ENCODE results near the gene TBC1D8.
"Not testable (repeated sequence)": the region's sequence is repeated elsewhere in the genome, so short reads cannot be mapped to it uniquely, and the experiment has no call there.

The TBC1D8 gene

DNA sequence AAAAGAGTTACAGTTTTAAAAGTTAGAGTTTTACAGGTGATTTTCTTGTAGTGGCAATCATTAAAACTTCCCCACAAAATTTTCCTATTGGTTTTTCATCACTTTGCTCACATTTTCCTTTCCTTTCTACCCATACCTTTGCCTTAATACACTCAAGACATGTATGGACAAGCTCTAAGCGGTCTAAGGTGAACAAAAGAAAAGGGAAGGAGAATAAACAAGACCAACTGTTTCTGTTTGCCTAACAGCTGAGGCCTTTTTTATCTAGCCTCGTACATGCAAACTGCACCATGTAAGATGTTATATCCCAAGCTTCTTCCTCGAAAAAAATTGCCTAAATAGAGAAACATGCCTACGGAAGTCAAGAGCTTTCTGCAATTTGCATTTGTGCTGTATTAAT is 33.9 kb upstream of the TBC1D8 start:
- no peaks in the 10 kb centered on the region for H3K27me3 ChIP-seq (ENCODE audit: control insufficient read depth, insufficient read depth, low read length)
- no peaks in the 10 kb centered on the region for H3K4me1 ChIP-seq (ENCODE audit: control insufficient read depth, insufficient read depth, low read length)
- H3K4me3 ChIP-seq (ENCODE audit: low read length) = no peak overlapping the region
- H3K27ac ChIP-seq (ENCODE audit: low read depth, low read length) = no peak overlapping the region
- no peaks in the 10 kb centered on the region for H3K36me3 ChIP-seq (ENCODE audit: control insufficient read depth, insufficient read depth, low read length)
- no peak overlapping the region for H3K9ac ChIP-seq (ENCODE audit: low read length)

DNA sequence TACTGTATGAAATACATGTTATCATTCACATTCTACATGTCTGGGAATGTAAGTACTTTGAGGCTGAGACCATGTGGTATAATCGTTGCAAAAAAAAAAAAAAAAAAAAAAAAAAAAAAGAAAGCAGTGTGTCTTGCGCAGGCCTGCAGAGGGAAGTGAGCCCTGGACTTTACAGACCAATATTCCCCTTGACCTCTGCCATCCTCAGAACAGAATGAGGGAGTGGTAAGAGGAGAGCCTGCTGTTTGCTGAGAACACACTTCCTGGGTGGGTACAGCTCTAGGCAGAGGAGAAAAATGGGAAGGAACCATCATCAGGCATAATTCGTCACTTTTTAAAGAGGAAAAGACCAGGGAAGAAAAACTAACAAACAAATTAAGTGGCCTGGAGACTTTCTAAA is 28.8 kb upstream of the TBC1D8 start:
- Histone ChIP-seq H3K27ac (ENCODE audit: low read depth, low read length) (no peak overlapping the region), H3K4me3 (ENCODE audit: low read length) (no peak overlapping the region), H3K27me3 (ENCODE audit: control insufficient read depth, insufficient read depth, low read length) (no peaks in the 10 kb centered on the region), H3K36me3 (ENCODE audit: control insufficient read depth, insufficient read depth, low read length) (no peaks in the 10 kb centered on the region), H3K9ac (ENCODE audit: low read length) (no peak overlapping the region), H3K4me1 (ENCODE audit: control insufficient read depth, insufficient read depth, low read length) (no peaks in the 10 kb centered on the region)

DNA sequence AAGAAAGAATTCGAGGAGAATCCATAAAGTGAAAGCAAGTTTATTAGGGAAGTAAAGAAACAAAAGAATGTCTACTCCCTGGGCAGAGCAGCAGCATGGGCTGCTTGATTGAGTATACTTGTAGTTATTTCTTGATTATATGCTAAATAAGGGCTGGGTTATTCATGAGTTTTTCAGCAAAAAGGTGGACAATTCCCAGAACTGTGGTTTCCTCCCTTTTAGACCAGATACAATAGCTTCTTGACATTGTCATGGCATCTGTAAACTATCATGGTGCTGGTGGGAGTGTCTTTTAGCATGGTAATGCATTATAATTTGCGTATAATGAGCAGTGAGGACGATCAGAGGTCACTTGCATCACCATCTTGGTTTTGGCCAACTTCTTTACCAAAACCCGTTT is 25.6 kb upstream of the TBC1D8 start:
- Histone ChIP-seq H3K27ac (ENCODE audit: low read depth, low read length) (no peak overlapping the region), H3K4me3 (ENCODE audit: low read length) (no peak overlapping the region), H3K36me3 (ENCODE audit: control insufficient read depth, insufficient read depth, low read length) (no peaks in the 10 kb centered on the region), H3K4me1 (ENCODE audit: control insufficient read depth, insufficient read depth, low read length) (no peaks in the 10 kb centered on the region), H3K9ac (ENCODE audit: low read length) (no peak overlapping the region), H3K27me3 (ENCODE audit: control insufficient read depth, insufficient read depth, low read length) (no peaks in the 10 kb centered on the region)

DNA sequence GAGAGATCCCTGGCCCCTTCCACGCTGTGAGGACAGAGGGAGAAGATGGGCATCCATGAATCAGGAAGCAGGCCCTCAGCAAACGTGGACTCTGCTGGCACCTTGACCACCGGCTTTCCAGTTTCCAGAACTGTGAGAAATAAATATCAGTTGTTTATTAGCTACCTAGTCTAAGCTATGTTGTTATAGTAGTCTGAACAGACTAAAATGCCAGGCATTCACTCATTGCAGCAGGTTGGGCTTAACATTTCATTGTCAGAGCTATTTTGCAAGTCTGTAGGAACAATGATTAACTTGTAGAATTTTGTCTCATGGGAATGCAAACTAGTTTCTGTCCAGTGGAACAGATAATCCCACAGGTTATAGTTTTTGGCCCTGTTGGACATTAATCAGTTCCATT is 24.8 kb upstream of the TBC1D8 start:
- Histone ChIP-seq H3K4me3 (ENCODE audit: low read length) (no peak overlapping the region), H3K27ac (ENCODE audit: low read depth, low read length) (no peak overlapping the region), H3K27me3 (ENCODE audit: control insufficient read depth, insufficient read depth, low read length) (no peaks in the 10 kb centered on the region), H3K36me3 (ENCODE audit: control insufficient read depth, insufficient read depth, low read length) (no peaks in the 10 kb centered on the region), H3K4me1 (ENCODE audit: control insufficient read depth, insufficient read depth, low read length) (no peaks in the 10 kb centered on the region), H3K9ac (ENCODE audit: low read length) (no peak overlapping the region)

DNA sequence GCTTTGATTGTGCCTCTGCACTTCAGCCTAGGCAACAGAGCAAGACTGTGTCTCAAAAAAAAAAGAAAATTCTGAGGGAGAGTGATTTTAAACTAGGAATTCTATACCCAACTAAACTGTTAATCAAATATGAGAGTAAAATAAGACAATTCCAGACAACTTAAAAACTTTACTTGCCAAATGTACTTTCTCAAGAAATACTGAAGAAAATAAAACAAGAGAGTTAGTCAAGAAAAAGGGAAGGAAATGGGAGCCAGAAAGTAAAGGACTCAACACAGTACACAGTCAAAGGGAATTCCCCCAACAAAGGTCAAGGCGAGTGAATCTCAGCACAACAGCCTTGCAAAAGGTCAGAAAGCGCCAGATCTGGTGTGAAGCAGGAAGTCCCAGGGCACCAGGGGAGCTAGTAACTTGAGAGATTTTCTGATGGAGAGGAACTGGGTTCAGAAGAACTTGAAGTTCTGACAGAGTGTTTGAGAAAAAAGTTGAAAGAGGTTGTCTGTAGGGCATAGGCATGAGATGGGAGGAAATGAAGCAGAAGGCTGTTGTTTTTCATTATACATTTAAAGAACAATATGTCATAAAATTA is 22.6 kb upstream of the TBC1D8 start:
- no peaks in the 10 kb centered on the region for H3K36me3 ChIP-seq (ENCODE audit: control insufficient read depth, insufficient read depth, low read length)
- no peaks in the 10 kb centered on the region for H3K4me1 ChIP-seq (ENCODE audit: control insufficient read depth, insufficient read depth, low read length)
- no peak overlapping the region for H3K9ac ChIP-seq (ENCODE audit: low read length)
- H3K27ac ChIP-seq (ENCODE audit: low read depth, low read length) = no peak overlapping the region
- no peaks in the 10 kb centered on the region for H3K27me3 ChIP-seq (ENCODE audit: control insufficient read depth, insufficient read depth, low read length)
- H3K4me3 ChIP-seq (ENCODE audit: low read length) = no peak overlapping the region

DNA sequence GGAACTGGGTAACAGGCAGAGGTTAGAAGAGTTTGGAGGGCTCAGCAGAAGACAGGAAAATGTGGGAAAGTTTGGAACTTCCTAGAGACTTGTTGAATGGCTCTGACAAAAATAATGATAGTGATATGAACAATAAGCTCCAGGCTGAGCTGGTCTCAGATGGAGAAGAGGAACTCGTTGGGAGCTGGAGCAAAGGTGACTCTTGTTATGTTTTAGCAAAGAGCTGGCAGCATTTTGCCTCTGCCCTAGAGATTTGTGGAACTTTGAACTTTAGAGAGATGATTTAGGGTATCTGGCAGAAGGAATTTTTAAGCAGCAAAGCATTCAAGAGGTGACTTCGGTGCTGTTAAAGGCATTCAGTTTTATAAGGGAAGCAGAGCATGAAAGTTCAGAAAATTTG is 18.6 kb upstream of the TBC1D8 start:
- not testable (repeated sequence) for H3K9ac ChIP-seq (ENCODE audit: low read length); H3K4me3 ChIP-seq (ENCODE audit: low read length); H3K27me3 ChIP-seq (ENCODE audit: control insufficient read depth, insufficient read depth, low read length); H3K27ac ChIP-seq (ENCODE audit: low read depth, low read length); H3K4me1 ChIP-seq (ENCODE audit: control insufficient read depth, insufficient read depth, low read length); H3K36me3 ChIP-seq (ENCODE audit: control insufficient read depth, insufficient read depth, low read length)

DNA sequence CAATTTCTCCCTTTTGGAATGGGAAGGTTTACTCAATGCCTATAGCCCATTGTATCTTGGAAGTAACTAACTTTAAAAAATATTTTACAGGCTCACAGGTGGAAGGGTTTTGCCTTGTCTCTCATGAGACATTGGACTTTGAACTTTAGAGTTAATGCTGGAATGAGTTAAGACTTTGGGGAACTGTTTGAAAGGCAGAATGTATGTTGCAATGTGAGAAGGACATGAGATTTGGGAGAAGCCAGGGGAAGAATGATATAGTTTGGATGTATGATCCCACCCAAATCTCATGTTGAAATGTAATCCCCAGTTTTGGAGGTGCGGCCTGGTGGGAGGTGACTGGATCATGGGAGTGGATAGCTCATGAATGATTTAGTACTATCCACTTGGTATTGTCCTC is 17.5 kb upstream of the TBC1D8 start:
- Histone ChIP-seq H3K27ac (ENCODE audit: low read depth, low read length) (no peak overlapping the region), H3K27me3 (ENCODE audit: control insufficient read depth, insufficient read depth, low read length) (no peaks in the 10 kb centered on the region), H3K4me1 (ENCODE audit: control insufficient read depth, insufficient read depth, low read length) (no peaks in the 10 kb centered on the region), H3K36me3 (ENCODE audit: control insufficient read depth, insufficient read depth, low read length) (no peaks in the 10 kb centered on the region), H3K9ac (ENCODE audit: low read length) (no peak overlapping the region), H3K4me3 (ENCODE audit: low read length) (no peak overlapping the region)

DNA sequence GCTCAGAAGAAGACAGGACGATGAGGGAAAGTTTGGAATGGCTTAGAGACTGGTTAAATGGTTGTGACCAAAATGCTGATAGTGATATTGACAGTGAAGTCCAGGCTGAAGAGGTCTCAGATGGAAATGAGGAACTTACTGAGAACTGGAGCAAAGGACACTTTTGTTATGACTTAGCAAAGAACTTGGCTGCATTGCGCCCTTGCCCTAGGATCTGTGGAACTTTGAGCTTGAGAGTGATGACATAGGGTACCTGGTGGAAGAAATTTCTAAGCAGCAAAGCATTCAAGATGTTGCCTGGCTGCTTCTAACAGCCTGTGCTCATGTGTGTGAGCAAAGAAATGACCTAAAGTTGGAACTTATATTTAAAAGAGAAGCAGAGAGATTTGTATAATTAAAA is 16.4 kb upstream of the TBC1D8 start:
- not testable (repeated sequence) for H3K4me1 ChIP-seq (ENCODE audit: control insufficient read depth, insufficient read depth, low read length); H3K9ac ChIP-seq (ENCODE audit: low read length); H3K36me3 ChIP-seq (ENCODE audit: control insufficient read depth, insufficient read depth, low read length); H3K27me3 ChIP-seq (ENCODE audit: control insufficient read depth, insufficient read depth, low read length); H3K4me3 ChIP-seq (ENCODE audit: low read length); H3K27ac ChIP-seq (ENCODE audit: low read depth, low read length)

DNA sequence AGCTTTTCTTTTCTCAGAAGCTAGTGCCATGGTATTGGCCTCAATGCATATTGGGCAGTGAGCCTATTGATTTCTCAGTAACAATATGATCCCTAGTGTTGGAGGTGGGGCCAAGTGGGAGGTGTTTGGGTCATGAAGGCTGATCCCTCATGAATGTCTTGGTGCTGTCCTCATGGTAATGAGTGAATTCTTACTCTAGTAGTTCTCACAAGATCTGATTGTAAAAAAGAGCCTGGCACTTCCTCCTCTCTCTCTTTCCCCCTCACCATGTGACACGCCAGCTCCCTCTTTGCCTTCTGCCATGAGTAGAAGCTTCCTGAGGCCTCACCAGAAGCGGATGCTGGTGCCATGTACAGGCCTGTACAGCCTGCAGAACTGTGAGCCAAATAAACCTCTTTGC is 12.8 kb upstream of the TBC1D8 start:
- H3K36me3 ChIP-seq (ENCODE audit: control insufficient read depth, insufficient read depth, low read length) = no peaks in the 10 kb centered on the region
- H3K4me3 ChIP-seq (ENCODE audit: low read length) = no peak overlapping the region
- no peaks in the 10 kb centered on the region for H3K4me1 ChIP-seq (ENCODE audit: control insufficient read depth, insufficient read depth, low read length)
- H3K27ac ChIP-seq (ENCODE audit: low read depth, low read length) = no peak overlapping the region
- no peaks in the 10 kb centered on the region for H3K27me3 ChIP-seq (ENCODE audit: control insufficient read depth, insufficient read depth, low read length)
- H3K9ac ChIP-seq (ENCODE audit: low read length) = no peak overlapping the region

DNA sequence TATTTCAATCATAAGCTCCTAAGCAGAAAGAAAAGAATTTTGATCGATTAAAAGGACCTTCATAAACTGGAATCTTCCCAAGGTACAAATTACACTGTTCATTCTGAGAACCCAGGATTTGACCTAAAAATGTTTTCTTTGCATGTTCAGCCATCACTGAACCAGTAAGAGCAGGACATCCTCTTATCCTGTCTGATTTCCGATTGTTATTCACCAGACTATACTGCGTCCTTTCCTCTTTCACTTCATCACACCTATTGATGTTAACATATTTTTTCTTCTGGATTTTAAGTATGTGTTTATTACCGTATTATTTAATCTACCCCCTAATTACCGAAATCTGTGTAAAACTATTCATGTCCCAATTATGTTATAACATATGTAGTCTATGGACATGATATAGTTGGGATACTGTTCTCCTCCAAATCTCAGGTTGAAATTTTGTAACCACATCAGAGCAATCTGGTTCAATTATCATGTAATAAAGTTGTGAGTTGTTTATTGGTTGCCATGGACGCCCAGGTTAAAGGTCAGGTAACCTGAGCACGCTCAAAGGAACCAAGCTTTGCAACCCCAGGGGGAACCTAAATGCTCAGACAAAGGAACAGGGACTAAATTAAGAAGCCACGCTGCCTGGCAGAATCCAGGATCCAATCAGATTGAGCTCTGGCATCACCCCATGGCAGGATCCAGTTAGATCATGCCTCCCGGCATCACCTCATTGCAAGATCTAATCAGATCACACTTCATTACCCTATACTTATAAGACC is 11.6 kb upstream of the TBC1D8 start:
- Histone ChIP-seq H3K9ac (ENCODE audit: low read length) (no peak overlapping the region), H3K4me3 (ENCODE audit: low read length) (no peak overlapping the region), H3K4me1 (ENCODE audit: control insufficient read depth, insufficient read depth, low read length) (no peaks in the 10 kb centered on the region), H3K27ac (ENCODE audit: low read depth, low read length) (no peak overlapping the region), H3K27me3 (ENCODE audit: control insufficient read depth, insufficient read depth, low read length) (no peaks in the 10 kb centered on the region), H3K36me3 (ENCODE audit: control insufficient read depth, insufficient read depth, low read length) (no peaks in the 10 kb centered on the region)

DNA sequence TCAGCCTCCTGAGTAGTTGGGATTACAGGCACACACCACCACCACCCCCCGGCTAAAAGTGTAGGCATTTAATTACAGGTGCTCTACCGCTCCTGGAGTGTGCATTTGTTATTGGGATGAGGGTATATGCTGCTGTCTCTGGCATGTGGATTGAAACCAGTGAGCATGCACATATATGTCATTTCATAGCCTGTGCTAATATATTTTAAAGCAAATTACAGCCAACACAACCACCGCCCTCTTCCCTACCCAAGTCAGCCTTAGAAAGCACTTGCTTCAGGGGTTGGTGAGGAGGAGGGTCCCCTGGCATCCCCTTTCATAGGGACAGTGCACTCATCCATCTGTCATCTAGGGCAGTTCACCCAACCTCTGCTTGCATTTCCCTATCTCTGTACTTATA is 10.5 kb upstream of the TBC1D8 start:
- H3K27me3 ChIP-seq (ENCODE audit: control insufficient read depth, insufficient read depth, low read length) = no peaks in the 10 kb centered on the region
- no peak overlapping the region for H3K27ac ChIP-seq (ENCODE audit: low read depth, low read length)
- no peak overlapping the region for H3K9ac ChIP-seq (ENCODE audit: low read length)

DNA sequence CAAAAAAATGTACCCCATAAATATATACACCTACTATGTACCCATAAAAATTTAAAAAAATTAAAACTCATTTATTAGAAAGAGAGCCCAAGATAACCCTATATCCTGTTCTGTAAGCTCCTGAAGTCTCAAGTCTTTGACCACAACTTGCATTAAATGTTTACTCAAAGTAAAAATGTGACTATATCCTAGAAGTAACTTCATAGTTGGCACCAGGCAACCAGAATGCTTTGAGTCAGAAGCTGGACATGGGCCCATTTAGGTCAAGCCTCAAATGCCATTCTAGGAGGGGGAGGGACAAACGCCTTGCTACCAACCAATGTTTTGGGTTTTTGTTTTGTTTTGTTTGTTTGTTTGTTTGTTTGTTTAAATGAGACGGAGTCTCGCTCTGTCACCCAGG is 9.3 kb upstream of the TBC1D8 start:
- no peak overlapping the region for H3K4me3 ChIP-seq (ENCODE audit: low read length)
- no peak overlapping the region for H3K9ac ChIP-seq (ENCODE audit: low read length)
- H3K27me3 ChIP-seq (ENCODE audit: control insufficient read depth, insufficient read depth, low read length) = no peaks in the 10 kb centered on the region
- H3K4me1 ChIP-seq (ENCODE audit: control insufficient read depth, insufficient read depth, low read length) = no peaks in the 10 kb centered on the region
- H3K36me3 ChIP-seq (ENCODE audit: control insufficient read depth, insufficient read depth, low read length) = no peaks in the 10 kb centered on the region
- H3K27ac ChIP-seq (ENCODE audit: low read depth, low read length) = no peak overlapping the region

More for the DNA sequence above, 10.5 kb upstream of the TBC1D8 start:
- Histone ChIP-seq H3K36me3 (ENCODE audit: control insufficient read depth, insufficient read depth, low read length) (no peaks in the 10 kb centered on the region), H3K4me3 (ENCODE audit: low read length) (no peak overlapping the region), H3K4me1 (ENCODE audit: control insufficient read depth, insufficient read depth, low read length) (no peaks in the 10 kb centered on the region)

DNA sequence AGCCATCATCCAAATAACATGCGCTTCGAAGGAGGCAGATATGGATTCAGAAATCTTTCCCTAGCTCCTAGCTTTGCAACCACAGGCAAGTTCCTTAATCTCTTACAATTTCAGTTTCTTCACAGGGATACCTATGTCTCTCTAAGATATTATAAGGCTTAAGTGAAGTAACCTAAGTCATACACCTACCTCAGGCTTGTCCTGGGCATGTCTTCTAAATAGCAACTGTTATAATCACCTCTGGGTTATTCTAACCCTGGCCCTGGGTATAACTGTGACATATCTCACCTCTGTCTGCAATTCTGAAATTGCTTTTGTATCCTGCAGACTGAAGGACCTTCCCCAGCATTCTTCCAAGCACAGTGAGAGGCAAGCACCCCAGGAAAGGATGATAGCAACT is 8.3 kb upstream of the TBC1D8 start:
- Histone ChIP-seq H3K9ac (ENCODE audit: low read length) (no peak overlapping the region), H3K4me3 (ENCODE audit: low read length) (no peak overlapping the region), H3K27ac (ENCODE audit: low read depth, low read length) (no peak overlapping the region), H3K4me1 (ENCODE audit: control insufficient read depth, insufficient read depth, low read length) (no peaks in the 10 kb centered on the region), H3K36me3 (ENCODE audit: control insufficient read depth, insufficient read depth, low read length) (no peaks in the 10 kb centered on the region), H3K27me3 (ENCODE audit: control insufficient read depth, insufficient read depth, low read length) (no peaks in the 10 kb centered on the region)

Measured in rectal smooth muscle tissue (tissue), 1 donor.